ENCODE measurements around the gene PFDN6. TPM values are rescaled to one million over a fixed set of nuclear protein-coding genes. Genes with fewer than 3 reads are reported as not detected.

Gene PFDN6
- total and polyA plus RNA-seq, 9 of the 15 experiments (the other 6 are each of a cell fraction or from before 2014, with no cell fraction given): 6.8 to 475 (median 216) TPM

DNA sequence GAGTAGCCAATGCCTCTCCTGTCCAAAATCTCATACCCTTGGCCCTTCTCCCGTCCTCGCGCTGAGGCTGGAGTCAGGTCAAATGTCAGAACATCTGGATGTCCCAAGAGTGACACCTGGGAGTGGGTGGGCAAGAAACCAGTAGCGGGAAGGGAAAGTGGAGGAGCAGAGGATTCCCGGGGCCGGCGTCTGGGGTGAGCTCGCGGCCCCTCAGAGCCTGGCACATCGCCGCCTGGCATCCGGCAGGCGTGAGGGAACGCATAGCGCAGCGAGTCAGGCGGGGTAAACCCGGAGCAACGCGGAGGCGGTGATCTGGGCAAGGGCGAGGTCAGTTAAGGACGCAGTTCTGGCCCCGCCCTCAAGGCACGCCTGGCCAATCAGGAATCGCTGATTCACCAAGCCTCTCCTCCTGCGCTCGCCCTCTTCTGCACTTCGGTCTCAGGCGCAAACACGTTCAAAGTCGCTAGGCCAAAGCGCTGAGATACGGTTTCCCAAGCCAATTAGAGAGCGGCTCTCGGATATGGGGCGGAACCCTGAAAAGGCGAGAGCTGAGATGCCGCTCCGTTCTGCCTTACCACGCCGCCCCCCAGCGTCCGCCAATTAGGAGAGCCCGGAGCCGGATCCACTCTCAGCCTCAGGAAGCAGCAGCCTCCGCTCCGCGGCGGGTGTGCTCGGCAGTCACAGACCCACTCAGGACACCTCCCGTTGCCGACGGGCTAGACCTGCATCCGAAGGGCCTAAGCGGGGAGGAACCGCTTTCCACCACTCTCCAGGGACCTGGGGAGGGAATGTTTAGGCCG is 40.3 kb upstream of the PFDN6 start (continued):
- TF ChIP-seq, protein P1, sequence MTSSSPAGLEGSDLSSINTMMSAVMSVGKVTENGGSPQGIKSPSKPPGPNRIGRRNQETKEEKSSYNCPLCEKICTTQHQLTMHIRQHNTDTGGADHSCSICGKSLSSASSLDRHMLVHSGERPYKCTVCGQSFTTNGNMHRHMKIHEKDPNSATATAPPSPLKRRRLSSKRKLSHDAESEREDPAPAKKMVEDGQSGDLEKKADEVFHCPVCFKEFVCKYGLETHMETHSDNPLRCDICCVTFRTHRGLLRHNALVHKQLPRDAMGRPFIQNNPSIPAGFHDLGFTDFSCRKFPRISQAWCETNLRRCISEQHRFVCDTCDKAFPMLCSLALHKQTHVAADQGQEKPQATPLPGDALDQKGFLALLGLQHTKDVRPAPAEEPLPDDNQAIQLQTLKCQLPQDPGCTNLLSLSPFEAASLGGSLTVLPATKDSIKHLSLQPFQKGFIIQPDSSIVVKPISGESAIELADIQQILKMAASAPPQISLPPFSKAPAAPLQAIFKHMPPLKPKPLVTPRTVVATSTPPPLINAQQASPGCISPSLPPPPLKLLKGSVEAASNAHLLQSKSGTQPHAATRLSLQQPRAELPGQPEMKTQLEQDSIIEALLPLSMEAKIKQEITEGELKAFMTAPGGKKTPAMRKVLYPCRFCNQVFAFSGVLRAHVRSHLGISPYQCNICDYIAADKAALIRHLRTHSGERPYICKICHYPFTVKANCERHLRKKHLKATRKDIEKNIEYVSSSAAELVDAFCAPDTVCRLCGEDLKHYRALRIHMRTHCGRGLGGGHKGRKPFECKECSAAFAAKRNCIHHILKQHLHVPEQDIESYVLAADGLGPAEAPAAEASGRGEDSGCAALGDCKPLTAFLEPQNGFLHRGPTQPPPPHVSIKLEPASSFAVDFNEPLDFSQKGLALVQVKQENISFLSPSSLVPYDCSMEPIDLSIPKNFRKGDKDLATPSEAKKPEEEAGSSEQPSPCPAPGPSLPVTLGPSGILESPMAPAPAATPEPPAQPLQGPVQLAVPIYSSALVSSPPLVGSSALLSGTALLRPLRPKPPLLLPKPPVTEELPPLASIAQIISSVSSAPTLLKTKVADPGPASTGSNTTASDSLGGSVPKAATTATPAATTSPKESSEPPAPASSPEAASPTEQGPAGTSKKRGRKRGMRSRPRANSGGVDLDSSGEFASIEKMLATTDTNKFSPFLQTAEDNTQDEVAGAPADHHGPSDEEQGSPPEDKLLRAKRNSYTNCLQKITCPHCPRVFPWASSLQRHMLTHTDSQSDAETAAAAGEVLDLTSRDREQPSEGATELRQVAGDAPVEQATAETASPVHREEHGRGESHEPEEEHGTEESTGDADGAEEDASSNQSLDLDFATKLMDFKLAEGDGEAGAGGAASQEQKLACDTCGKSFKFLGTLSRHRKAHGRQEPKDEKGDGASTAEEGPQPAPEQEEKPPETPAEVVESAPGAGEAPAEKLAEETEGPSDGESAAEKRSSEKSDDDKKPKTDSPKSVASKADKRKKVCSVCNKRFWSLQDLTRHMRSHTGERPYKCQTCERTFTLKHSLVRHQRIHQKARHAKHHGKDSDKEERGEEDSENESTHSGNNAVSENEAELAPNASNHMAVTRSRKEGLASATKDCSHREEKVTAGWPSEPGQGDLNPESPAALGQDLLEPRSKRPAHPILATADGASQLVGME (CRISPR knock-in tag; IDR thresholded peaks at IDR 0.05): 0 out of 2 replicates have a peak, but pooled peaks have one; percentile 58
- peak; percentile 65 for TF ChIP-seq MAFF (IDR thresholded peaks at IDR 0.05; ENCODE audit: low read length)
- TF ChIP-seq ESRRB (CRISPR knock-in tag; IDR thresholded peaks at IDR 0.05; ENCODE audit: borderline replicate concordance): 0 out of 2 replicates have a peak, but pooled peaks have one; percentile 53
- 0 out of 2 replicates have a peak, but pooled peaks have one; percentile 6 for TF ChIP-seq EP300 (IDR thresholded peaks at IDR 0.05; ENCODE audit: low read length)
- TF ChIP-seq ETV1 (tag; conservative IDR thresholded peaks at IDR 0.05; ENCODE audit: low read depth): peak; percentile 82
- TF ChIP-seq ZKSCAN3 (CRISPR knock-in tag; IDR thresholded peaks at IDR 0.05): no peak
- TF ChIP-seq HNRNPLL (IDR thresholded peaks at IDR 0.05; ENCODE audit: low read depth, low read length, poor library complexity, severe bottlenecking): peak; percentile 89
- TF ChIP-seq NCOA1 (IDR thresholded peaks at IDR 0.05; ENCODE audit: low read depth): peak; percentile 85
- TF ChIP-seq THRAP3 (IDR thresholded peaks at IDR 0.05; ENCODE audit: borderline replicate concordance): no peak; the same call in 1 of the 2 replicates
- TF ChIP-seq FOXP1 (CRISPR knock-in tag; IDR thresholded peaks at IDR 0.05): peak; percentile 87
- TF ChIP-seq, protein P2, sequence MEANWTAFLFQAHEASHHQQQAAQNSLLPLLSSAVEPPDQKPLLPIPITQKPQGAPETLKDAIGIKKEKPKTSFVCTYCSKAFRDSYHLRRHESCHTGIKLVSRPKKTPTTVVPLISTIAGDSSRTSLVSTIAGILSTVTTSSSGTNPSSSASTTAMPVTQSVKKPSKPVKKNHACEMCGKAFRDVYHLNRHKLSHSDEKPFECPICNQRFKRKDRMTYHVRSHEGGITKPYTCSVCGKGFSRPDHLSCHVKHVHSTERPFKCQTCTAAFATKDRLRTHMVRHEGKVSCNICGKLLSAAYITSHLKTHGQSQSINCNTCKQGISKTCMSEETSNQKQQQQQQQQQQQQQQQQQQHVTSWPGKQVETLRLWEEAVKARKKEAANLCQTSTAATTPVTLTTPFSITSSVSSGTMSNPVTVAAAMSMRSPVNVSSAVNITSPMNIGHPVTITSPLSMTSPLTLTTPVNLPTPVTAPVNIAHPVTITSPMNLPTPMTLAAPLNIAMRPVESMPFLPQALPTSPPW (CRISPR knock-in tag; IDR thresholded peaks at IDR 0.05): no peak; the same call in 1 of the 2 replicates
- TF ChIP-seq ZNF263 (CRISPR knock-in tag; IDR thresholded peaks at IDR 0.05; ENCODE audit: borderline replicate concordance): no peak
- TF ChIP-seq, protein P3, sequence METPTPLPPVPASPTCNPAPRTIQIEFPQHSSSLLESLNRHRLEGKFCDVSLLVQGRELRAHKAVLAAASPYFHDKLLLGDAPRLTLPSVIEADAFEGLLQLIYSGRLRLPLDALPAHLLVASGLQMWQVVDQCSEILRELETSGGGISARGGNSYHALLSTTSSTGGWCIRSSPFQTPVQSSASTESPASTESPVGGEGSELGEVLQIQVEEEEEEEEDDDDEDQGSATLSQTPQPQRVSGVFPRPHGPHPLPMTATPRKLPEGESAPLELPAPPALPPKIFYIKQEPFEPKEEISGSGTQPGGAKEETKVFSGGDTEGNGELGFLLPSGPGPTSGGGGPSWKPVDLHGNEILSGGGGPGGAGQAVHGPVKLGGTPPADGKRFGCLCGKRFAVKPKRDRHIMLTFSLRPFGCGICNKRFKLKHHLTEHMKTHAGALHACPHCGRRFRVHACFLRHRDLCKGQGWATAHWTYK (CRISPR knock-in tag; IDR thresholded peaks at IDR 0.05): peak; percentile 62; the same call in 1 of the 2 replicates
- TF ChIP-seq ZNF121 (CRISPR knock-in tag; conservative IDR thresholded peaks at IDR 0.05): no peak
- no peak for TF ChIP-seq STAG1 (CRISPR knock-in tag; IDR thresholded peaks at IDR 0.05; ENCODE audit: borderline replicate concordance)
- TF ChIP-seq ZEB2 (IDR thresholded peaks at IDR 0.05): no peak
- TF ChIP-seq NFYB (IDR thresholded peaks at IDR 0.05; ENCODE audit: extremely low read depth, insufficient read length): peak; percentile 85
- no peak for TF ChIP-seq PHTF2 (CRISPR knock-in tag; IDR thresholded peaks at IDR 0.05)

Measured in K562 (cell line).